Calu3 (cell line): ENCODE measurements around the gene SPIN4. TPM values are rescaled to one million over a fixed set of nuclear protein-coding genes. Genes with fewer than 3 reads are reported as not detected.
"Not testable (repeated sequence)": the region's sequence is repeated elsewhere in the genome, so short reads cannot be mapped to it uniquely, and the experiment has no call there.

Experiments used
- BruUV-seq: library from RNA; stranded (reverse); fragments of 400-500 nt; replicated peaks from 2 replicates; lab custom pipeline; 2021; lab: Mats Ljungman, UMichigan
- CTCF ChIA-PET: fragments of 300-600 bp; sonication (Branson Sonifier 250); formaldehyde crosslinking; loops from one replicate; lab custom pipeline; 2022; ENCODE audit warnings: antibody characterized with exemption; lab: Charles Lee
- DNase-seq: peaks from one replicate; pipeline ENCODE4 v3.0.0; 2022
- H3K27ac Mint-ChIP-seq: one replicate; pipeline ENCODE4 v1.8.0; 2022; ENCODE audit warnings: mixed read lengths; ENCODE audit not compliant: unreplicated experiment
- H3K27me3 Mint-ChIP-seq: one replicate; pipeline ENCODE4 v1.8.0; 2022; ENCODE audit warnings: mixed read lengths; ENCODE audit not compliant: unreplicated experiment
- H3K36me3 Mint-ChIP-seq: one replicate; pipeline ENCODE4 v1.8.0; 2022; ENCODE audit warnings: mild to moderate bottlenecking, moderate library complexity, mixed read lengths; ENCODE audit not compliant: insufficient read depth, unreplicated experiment
- H3K4me1 Mint-ChIP-seq: one replicate; pipeline ENCODE4 v1.8.0; 2022; ENCODE audit warnings: mild to moderate bottlenecking, low read depth, mixed read lengths; ENCODE audit not compliant: unreplicated experiment
- H3K4me3 Mint-ChIP-seq: one replicate; pipeline ENCODE4 v1.8.0; 2022; ENCODE audit warnings: mild to moderate bottlenecking, low read depth, moderate library complexity, mixed read lengths; ENCODE audit not compliant: unreplicated experiment
- H3K9me3 Mint-ChIP-seq: one replicate; pipeline ENCODE4 v1.8.0; 2022; ENCODE audit warnings: low read depth, mixed read lengths; ENCODE audit not compliant: unreplicated experiment
- intact Hi-C: fragments of 100-400 bp; cut with micrococcal nuclease; formaldehyde crosslinking; loops from one replicate; pipeline ENCODE4 v1.10.0; 2022; ENCODE audit not compliant: unreplicated experiment
- total RNA-seq: library from RNA; stranded (reverse); gene quantifications from 2 replicates; pipeline ENCODE4 v1.2.3, GENCODE V29; 2022
- TF ChIP-seq, protein P1 (sequence below): fragments of 200-600 bp; IDR thresholded peaks from one replicate; pipeline ENCODE4 v1.8.0; 2022; ENCODE audit warnings: antibody characterized with exemption; ENCODE audit not compliant: unreplicated experiment

The SPIN4 gene
- total RNA-seq, 1 experiment from 2014 or later: 18.4 TPM

DNA sequence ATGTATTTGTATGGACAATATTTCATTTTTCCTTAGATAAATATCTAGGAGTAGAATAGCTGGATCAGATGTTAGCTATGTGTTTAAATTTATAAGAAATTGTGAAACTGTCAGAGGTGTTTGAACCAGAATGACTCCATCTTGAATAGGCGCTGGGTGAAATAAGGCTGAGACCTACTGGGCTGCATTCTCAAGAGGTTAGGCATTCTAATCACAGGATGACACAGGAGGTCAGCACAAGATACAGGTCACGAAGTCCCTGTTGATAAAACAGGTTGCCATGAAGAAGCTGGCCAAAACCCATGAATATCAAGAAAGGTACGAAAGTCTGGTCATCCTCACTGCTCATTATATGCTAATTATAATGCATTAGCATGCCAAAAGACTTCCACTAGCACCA is 36.3 kb upstream of the SPIN4 start:
- no peaks in the 10 kb centered on the region for H3K36me3 Mint-ChIP-seq
- BruUV-seq: no TSS peak
- no peaks in the 10 kb centered on the region for H3K4me1 Mint-ChIP-seq
- H3K4me3 Mint-ChIP-seq: no peak overlapping the region
- H3K27ac Mint-ChIP-seq: no peak overlapping the region
- peaks cover 2% of the 10 kb centered on the region for H3K9me3 Mint-ChIP-seq
- DNase-seq: no peak
- CTCF ChIA-PET: no interaction called here
- no peaks in the 10 kb centered on the region for H3K27me3 Mint-ChIP-seq
- intact Hi-C loops: no loop called here
- TF ChIP-seq, protein P1, sequence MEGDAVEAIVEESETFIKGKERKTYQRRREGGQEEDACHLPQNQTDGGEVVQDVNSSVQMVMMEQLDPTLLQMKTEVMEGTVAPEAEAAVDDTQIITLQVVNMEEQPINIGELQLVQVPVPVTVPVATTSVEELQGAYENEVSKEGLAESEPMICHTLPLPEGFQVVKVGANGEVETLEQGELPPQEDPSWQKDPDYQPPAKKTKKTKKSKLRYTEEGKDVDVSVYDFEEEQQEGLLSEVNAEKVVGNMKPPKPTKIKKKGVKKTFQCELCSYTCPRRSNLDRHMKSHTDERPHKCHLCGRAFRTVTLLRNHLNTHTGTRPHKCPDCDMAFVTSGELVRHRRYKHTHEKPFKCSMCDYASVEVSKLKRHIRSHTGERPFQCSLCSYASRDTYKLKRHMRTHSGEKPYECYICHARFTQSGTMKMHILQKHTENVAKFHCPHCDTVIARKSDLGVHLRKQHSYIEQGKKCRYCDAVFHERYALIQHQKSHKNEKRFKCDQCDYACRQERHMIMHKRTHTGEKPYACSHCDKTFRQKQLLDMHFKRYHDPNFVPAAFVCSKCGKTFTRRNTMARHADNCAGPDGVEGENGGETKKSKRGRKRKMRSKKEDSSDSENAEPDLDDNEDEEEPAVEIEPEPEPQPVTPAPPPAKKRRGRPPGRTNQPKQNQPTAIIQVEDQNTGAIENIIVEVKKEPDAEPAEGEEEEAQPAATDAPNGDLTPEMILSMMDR: no peak

GRCh38 chrX:63384263-63384662 is 33.1 kb upstream of the SPIN4 start:
- DNase-seq, H3K27ac Mint-ChIP-seq, CTCF ChIA-PET, BruUV-seq, intact Hi-C loops, H3K36me3 Mint-ChIP-seq, H3K4me1 Mint-ChIP-seq, H3K27me3 Mint-ChIP-seq, H3K4me3 Mint-ChIP-seq, H3K9me3 Mint-ChIP-seq: not testable (repeated sequence)

DNA sequence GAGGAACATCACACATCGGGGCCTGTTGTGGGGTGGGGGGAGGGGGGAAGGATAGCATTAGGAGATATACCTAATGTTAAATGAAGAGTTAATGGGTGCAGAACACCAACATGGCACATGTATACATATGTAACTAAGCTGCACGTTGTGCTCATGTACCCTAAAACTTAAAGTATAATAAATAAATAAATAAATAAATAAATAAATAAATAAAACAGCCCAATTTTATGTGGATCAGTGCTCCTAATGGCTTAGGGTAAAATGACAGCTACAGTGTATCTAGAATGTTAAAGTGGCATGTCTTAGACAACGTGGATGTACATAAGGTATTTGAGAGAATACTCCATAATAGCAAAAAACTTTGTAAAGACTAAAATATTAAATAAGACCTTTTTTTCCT is 21.9 kb upstream of the SPIN4 start:
- DNase-seq, BruUV-seq, H3K27ac Mint-ChIP-seq, H3K9me3 Mint-ChIP-seq, intact Hi-C loops, H3K4me3 Mint-ChIP-seq, H3K36me3 Mint-ChIP-seq, CTCF ChIA-PET, H3K4me1 Mint-ChIP-seq, H3K27me3 Mint-ChIP-seq: not testable (repeated sequence)

GRCh38 chrX:63367699-63368098 is 16.6 kb upstream of the SPIN4 start:
- H3K4me1 Mint-ChIP-seq, BruUV-seq, H3K27ac Mint-ChIP-seq, H3K27me3 Mint-ChIP-seq, H3K4me3 Mint-ChIP-seq, H3K36me3 Mint-ChIP-seq, intact Hi-C loops, CTCF ChIA-PET, H3K9me3 Mint-ChIP-seq, DNase-seq: not testable (repeated sequence)

DNA sequence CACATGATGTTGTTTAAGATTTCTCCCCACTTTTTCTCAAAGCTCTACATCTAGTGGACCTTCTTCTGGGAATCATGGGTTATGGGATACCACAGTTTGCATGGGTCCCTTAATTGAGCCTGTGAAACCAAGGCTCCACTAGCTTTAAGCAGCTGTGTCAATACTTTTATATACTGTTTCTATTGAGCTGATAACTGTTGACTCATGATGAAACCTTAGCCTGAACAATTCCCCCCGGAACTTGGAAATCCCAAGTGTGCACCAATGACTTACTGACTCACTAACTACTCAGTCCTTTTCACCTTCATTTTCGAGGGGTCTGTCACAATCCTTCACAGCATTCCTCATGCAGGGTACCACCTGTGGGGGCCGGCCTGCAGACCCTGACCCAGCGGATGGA is 12.7 kb upstream of the SPIN4 start:
- H3K9me3 Mint-ChIP-seq: no peaks in the 10 kb centered on the region
- no peak overlapping the region for H3K4me3 Mint-ChIP-seq
- BruUV-seq: no TSS peak
- CTCF ChIA-PET: no interaction called here
- no peak overlapping the region for H3K27ac Mint-ChIP-seq
- H3K36me3 Mint-ChIP-seq: no peaks in the 10 kb centered on the region
- H3K4me1 Mint-ChIP-seq: no peaks in the 10 kb centered on the region
- DNase-seq: no peak
- H3K27me3 Mint-ChIP-seq: no peaks in the 10 kb centered on the region
- intact Hi-C loops: no loop called here
- TF ChIP-seq, protein P1: no peak

DNA sequence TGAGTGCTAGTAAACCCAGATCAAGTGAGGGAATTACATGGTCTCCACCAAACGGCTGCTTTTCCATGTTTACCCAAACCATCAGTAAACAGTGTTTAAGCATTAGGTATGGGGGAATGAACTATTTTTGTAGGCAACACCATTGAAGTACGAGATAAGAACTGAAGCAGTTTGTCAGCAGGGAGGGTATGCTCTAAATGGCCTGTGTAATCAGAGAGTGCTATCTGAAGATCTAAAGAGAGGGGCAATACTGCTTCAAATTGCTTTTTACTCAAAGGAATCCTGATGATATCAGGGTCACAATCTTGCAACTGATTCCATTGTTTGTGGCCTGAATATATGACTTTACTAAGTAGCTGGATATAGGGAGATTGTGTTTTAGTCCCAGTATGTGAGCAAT is 10.4 kb upstream of the SPIN4 start:
- TF ChIP-seq, protein P1: no peak
- H3K4me1 Mint-ChIP-seq: no peaks in the 10 kb centered on the region
- no TSS peak for BruUV-seq
- no peaks in the 10 kb centered on the region for H3K9me3 Mint-ChIP-seq
- no peak overlapping the region for H3K4me3 Mint-ChIP-seq
- CTCF ChIA-PET: no interaction called here
- intact Hi-C loops: no loop called here
- H3K27ac Mint-ChIP-seq: no peak overlapping the region
- no peak for DNase-seq
- H3K36me3 Mint-ChIP-seq: no peaks in the 10 kb centered on the region
- no peaks in the 10 kb centered on the region for H3K27me3 Mint-ChIP-seq
